HFF-Myc (cell line): ENCODE results near the gene CPLX3.

Experiments used
- DNase-seq: peaks from one replicate; pipeline ENCODE4 v3.0.0-alpha.2; 2011; ENCODE audit warnings: low read depth; ENCODE audit errors: extremely low read depth
- H3K4me3 ChIP-seq: replicated peaks from 2 replicates; pipeline ENCODE4 v1.5.1; 2011; ENCODE audit warnings: low read depth, mild to moderate bottlenecking, control low read depth, low read length
- CTCF ChIP-seq: IDR thresholded peaks from 2 replicates; pipeline ENCODE4 v1.5.1; 2012; ENCODE audit warnings: mild to moderate bottlenecking, low read depth, low read length, control low read depth; ENCODE audit errors: missing control alignments

CPLX3 gene

GRCh38 chr15:74850393-74850792 lies 24.0 kb downstream of the CPLX3 start:
- TF ChIP-seq CTCF = no peak
- H3K4me3 ChIP-seq = no peak overlapping the region
- DNase-seq = no peak

GRCh38 chr15:74851960-74852359 lies 25.5 kb downstream of the CPLX3 start:
- DNase-seq = no peak
- no peak overlapping the region for H3K4me3 ChIP-seq
- TF ChIP-seq CTCF = no peak

GRCh38 chr15:74854453-74855022 lies 28.1 kb downstream of the CPLX3 start:
- H3K4me3 ChIP-seq = no peak overlapping the region
- TF ChIP-seq CTCF = no peak
- DNase-seq = no peak

- H3K4me3 ChIP-seq = no peak overlapping the region
- no peak for TF ChIP-seq CTCF
- DNase-seq = no peak
Observed at GRCh38 chr15:74855857-74856256, 29.4 kb downstream of the CPLX3 start.

GRCh38 chr15:74856537-74856936 lies 30.1 kb downstream of the CPLX3 start:
- DNase-seq = no peak
- no peak overlapping the region for H3K4me3 ChIP-seq
- TF ChIP-seq CTCF = no peak

- TF ChIP-seq CTCF = no peak
- no peak for DNase-seq
- no peak overlapping the region for H3K4me3 ChIP-seq
Observed at GRCh38 chr15:74857082-74857655, 30.7 kb downstream of the CPLX3 start.
